Vagina (tissue), 2 donors: ENCODE data around the gene LMX1B.

ENCODE experiments used
- POLR2AphosphoS5 ChIP-seq, 2 donors: sonication (generic); formaldehyde crosslinking; IDR thresholded peaks; one replicate each; pipeline ENCODE4 v1.9.0; 2017; ENCODE audit warnings: antibody characterized with exemption in 2 of 2, mild to moderate bottlenecking in 2 of 2, low read depth in 1 of 2; ENCODE audit not compliant: insufficient read depth in 1 of 2
- TF ChIP-seq, protein P1 (sequence below), 3 experiments: fragments of 450-650 bp in 2 of 3; fragments of 200-600 bp in 1 of 3; sonication (generic) in 1 of 3; IDR thresholded peaks; one replicate each; pipeline ENCODE4 v1.5.1; 2017 to 2019; ENCODE audit warnings: antibody characterized with exemption in 3 of 3, mild to moderate bottlenecking in 2 of 3, moderate library complexity in 2 of 3

DNA sequence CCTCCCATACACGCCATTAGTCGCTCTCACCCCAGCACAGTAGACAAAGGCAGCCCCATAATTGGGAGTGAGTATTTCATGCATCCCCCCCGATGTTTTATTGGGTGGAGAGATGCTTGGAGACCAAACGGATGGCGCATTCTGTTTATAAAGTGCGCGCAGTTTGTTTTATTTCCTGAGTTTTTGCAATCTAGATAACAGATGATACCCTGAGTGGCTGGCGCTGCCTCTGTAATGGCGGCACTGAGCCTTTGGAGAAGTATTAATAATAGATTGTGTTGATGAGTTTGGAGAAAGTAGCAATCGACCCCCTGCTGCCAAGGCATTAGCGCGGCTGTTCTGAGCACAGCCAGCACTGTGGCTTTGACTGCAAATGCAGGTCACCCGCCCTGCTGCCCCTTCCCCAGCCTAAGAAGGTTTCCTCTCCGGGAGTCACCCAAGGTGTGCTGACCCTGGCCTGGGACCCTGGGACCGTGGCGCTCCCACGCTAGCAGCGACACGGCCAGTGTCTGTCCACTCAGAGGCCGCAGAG is 74.3 kb downstream of the LMX1B start:
- TF ChIP-seq, protein P1, sequence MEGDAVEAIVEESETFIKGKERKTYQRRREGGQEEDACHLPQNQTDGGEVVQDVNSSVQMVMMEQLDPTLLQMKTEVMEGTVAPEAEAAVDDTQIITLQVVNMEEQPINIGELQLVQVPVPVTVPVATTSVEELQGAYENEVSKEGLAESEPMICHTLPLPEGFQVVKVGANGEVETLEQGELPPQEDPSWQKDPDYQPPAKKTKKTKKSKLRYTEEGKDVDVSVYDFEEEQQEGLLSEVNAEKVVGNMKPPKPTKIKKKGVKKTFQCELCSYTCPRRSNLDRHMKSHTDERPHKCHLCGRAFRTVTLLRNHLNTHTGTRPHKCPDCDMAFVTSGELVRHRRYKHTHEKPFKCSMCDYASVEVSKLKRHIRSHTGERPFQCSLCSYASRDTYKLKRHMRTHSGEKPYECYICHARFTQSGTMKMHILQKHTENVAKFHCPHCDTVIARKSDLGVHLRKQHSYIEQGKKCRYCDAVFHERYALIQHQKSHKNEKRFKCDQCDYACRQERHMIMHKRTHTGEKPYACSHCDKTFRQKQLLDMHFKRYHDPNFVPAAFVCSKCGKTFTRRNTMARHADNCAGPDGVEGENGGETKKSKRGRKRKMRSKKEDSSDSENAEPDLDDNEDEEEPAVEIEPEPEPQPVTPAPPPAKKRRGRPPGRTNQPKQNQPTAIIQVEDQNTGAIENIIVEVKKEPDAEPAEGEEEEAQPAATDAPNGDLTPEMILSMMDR (IDR thresholded peaks at IDR 0.05): no peak
- TF ChIP-seq POLR2AphosphoS5 (IDR thresholded peaks at IDR 0.05; ENCODE audit: insufficient read depth in 1 of 2, low read depth in 1 of 2): no peak
